Subcutaneous abdominal adipose tissue (tissue), 5 donors: Measurements from ENCODE around the gene OTOP3.

ENCODE experiments used
- H3K27ac ChIP-seq: one replicate; pipeline ENCODE4 v1.7.0; 2013; ENCODE audit warnings: low read depth, mild to moderate bottlenecking, inconsistent platforms, low read length, moderate library complexity
- H3K27me3 ChIP-seq, 5 donors: one replicate each; pipeline ENCODE4 v1.7.0; 2013; ENCODE audit warnings: low read length in 5 of 5, inconsistent platforms in 1 of 5; ENCODE audit not compliant: control insufficient read depth in 5 of 5, insufficient read depth in 4 of 5
- H3K36me3 ChIP-seq, 5 donors: one replicate each; pipeline ENCODE4 v1.7.0; 2013; ENCODE audit warnings: low read length in 5 of 5; ENCODE audit not compliant: control insufficient read depth in 5 of 5, insufficient read depth in 5 of 5
- H3K4me1 ChIP-seq, 5 donors: one replicate each; pipeline ENCODE4 v1.7.0; 2013; ENCODE audit warnings: low read length in 5 of 5, mild to moderate bottlenecking in 3 of 5, moderate library complexity in 1 of 5; ENCODE audit not compliant: control insufficient read depth in 5 of 5, insufficient read depth in 5 of 5
- H3K4me3 ChIP-seq, 5 donors: one replicate each; pipeline ENCODE4 v1.7.0; 2013; ENCODE audit warnings: low read length in 5 of 5, low read depth in 1 of 5
- H3K9ac ChIP-seq, 5 donors: one replicate each; pipeline ENCODE4 v1.7.0; 2013; ENCODE audit warnings: low read length in 5 of 5, mild to moderate bottlenecking in 4 of 5, moderate library complexity in 3 of 5
- H3K9me3 ChIP-seq, 5 donors: one replicate each; pipeline ENCODE4 v1.7.0; 2013; ENCODE audit warnings: low read length in 5 of 5; ENCODE audit not compliant: control insufficient read depth in 5 of 5
- donor health status: healthy.
- donor health status: healthy.
- donor health status: healthy.
- donor health status: healthy.
- donor health status: healthy.

OTOP3 gene

GRCh38 chr17:74998783-74999182, 63.1 kb downstream of the OTOP3 start:
- Histone ChIP-seq H3K27ac (no peak overlapping the region), H3K4me1 (no peaks in the 10 kb centered on the region)

GRCh38 chr17:74999523-74999922, 63.8 kb downstream of the OTOP3 start:
- peaks cover 0 to 44% (median 43%) of the 10 kb centered on the region in 5 donors for H3K36me3 ChIP-seq

More at GRCh38 chr17:74998783-74999182, 63.1 kb downstream of the OTOP3 start:
- Histone ChIP-seq H3K9ac (no peak overlapping the region), H3K36me3 (peaks cover 0 to 37% (median 36%) of the 10 kb centered on the region in 5 donors), H3K9me3 (no peaks in the 10 kb centered on the region), H3K4me3 (no peak overlapping the region), H3K27me3 (no peaks in the 10 kb centered on the region)

More at GRCh38 chr17:74999523-74999922, 63.8 kb downstream of the OTOP3 start:
- H3K4me1 ChIP-seq = no peaks in the 10 kb centered on the region
- no peaks in the 10 kb centered on the region for H3K9me3 ChIP-seq
- H3K4me3 ChIP-seq = no peak overlapping the region
- no peaks in the 10 kb centered on the region for H3K27me3 ChIP-seq
- H3K9ac ChIP-seq = no peak overlapping the region
- H3K27ac ChIP-seq = no peak overlapping the region
